GM18519 (cell line): ENCODE measurements around the gene SYT11.

Source experiments
- ATAC-seq: cut with Tn5 transposase; IDR thresholded peaks from one replicate; pipeline ENCODE4 v1.9.1; 2021; ENCODE audit warnings: mild to moderate bottlenecking, moderate library complexity; ENCODE audit not compliant: unreplicated experiment, low FRiP score

The SYT11 gene

DNA sequence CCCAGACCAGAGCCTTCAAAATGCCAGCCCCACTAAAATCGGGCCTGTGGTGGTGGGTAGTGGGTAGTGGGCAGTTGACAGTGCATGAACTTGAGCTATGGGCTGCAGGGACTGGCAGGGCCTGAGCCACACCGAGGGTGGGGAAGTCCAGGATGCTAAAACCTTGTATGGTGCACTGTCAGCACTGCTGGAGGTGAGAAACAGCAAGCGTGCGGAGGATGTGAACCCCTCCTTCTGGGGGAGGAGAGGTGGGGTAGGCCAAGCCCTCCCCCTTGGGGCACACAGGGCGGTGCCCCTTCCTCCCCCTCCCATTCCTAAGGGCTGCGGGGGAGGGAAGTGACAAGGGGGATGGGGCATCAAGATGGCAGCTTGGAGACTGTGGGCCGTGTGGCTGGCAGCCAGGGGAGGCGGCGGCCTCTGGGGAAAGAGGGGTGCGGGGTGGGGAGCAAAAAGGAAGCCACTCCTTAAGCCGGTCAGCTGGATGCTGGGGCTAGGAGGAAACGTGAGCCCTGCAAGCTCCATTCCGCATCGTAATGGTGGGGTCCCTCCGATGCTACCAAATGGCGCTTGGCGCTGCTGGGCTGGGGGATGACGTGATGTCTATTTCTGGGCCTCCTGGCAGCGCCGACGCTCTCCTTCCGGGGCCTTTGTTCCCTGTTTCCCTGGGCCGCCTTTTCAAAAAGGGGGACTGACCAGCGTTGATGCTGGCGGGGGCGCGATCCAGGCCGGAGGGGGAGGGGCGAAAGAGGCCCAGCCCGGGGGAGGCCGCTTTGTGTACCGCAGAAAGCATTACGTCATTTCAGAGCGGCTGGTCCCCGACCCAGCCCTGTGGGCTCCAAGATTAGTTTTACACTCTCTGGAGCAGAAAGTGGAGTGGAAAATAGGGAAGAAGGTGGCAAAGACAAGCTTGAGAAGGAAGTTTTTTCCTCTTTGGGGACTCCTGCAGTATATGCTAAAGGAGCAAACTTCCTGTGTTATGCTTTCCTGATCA is 809 bp downstream of the SYT11 start:
- ATAC-seq = no peak

DNA sequence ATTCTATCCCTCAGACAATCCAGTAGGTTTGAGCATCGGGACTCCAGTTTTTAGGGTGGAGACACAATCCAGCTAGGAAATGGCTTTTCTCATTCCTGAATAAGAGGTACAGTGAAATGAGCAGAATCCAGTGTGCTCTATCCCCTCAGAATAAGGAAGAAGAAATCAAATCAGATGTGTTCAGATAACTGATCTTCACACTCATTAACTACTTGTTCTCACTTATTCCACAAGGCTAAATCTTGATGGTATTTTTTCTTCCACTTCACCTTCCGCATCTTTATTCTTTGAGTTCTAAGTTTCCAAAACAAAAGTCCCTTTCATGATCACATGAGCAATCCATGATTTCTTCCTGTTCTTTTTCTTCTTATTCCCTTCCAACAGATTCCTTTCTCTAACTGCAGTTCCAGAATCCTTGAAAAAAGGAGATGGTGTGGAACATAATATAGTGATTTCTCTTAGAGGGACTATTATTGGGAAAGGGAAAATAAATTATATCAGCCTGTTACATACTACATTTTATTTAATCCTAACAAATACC is 1.7 kb downstream of the SYT11 start:
- no peak for ATAC-seq

DNA sequence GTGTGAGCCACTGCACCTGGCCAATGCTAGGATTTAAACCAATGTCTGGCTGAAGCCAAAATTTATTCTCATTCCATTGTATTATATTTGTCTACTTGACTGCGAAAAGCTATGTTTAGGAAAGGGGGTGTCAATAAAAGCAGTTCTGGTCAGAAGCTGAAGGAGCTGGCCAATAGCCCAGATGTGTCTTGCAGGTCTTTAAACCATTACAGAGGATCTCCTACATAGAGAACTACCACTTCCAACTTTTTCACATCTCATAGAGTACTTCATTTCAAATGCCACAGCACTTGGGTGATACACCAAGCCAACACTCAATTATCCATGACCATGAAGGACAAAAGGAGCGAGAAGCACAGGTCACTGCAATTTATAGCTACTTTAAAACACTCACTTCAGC is 2.5 kb downstream of the SYT11 start:
- no peak for ATAC-seq

DNA sequence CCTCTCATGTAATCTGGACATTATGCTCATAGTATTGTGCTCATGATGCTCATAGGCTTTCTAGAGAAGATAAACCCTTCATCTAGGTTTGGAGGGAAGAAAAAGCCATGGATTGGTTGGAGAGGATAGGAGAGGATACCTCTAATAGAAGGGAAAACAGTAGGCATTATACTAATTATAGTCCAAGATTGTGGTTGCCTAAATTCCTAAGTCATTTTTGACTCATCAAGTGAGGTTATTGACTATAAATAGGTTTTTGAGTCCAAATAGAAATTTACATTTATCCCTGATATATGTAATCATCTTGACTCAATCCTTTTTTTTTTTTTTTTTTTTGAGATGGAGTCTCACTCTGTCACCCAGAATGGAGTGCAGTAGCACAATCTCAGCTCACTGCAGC is 5.0 kb downstream of the SYT11 start:
- ATAC-seq = no peak

DNA sequence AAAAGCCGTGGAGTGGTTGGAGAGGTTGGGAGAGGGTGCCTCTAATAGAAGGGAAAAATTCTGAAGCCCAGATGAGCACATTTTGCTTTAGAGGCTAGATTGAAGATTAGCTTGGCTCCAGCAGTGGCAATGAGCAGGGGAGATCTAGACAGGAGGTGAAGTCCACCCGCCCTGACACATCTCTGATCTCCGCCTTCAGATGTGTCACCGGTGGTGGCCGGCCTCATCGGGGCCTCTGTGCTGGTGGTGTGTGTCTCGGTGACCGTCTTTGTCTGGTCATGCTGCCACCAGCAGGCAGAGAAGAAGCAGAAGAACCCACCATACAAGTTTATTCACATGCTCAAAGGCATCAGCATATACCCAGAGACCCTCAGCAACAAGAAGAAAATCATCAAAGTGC is 8.4 kb downstream of the SYT11 start:
- no peak for ATAC-seq

DNA sequence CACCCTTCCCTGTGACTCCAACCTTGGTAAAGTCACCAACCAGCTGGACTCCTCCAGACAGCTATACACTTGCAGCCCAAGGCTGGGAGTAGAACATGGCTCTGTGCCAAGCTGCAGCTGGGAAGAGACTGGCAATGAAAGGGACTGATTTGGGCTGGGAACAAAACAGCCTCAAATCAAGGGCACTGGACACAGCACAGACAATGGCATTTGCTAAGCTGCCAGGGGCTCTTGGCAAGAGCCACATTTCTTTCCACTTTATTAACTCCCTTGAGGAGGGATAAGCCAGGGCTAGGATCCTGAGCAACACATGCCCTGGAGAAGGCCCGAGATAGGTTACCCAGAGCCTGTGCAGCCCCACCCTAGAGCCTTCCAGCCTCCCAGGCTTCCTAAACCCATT is 12.0 kb downstream of the SYT11 start:
- ATAC-seq = no peak

DNA sequence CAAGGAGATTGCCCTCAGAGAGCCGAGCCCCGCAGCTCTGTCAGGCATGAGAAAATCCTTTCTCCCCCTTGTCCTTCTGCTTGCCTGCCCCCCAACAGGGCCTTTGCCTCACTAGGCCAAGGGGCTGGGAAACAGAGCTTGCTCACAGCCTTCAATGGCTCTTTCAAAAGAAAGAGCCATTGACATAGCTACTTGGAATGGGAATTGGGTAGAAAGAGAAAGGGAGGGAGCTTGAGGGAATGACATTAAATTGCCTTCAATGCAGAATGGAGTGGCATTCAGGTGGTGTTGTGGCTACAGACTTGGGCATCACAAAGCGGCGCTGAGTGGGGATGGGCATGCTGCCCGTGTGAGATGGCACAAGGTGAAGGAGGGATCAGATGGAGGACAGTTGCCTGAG is 13.2 kb downstream of the SYT11 start:
- ATAC-seq = no peak

DNA sequence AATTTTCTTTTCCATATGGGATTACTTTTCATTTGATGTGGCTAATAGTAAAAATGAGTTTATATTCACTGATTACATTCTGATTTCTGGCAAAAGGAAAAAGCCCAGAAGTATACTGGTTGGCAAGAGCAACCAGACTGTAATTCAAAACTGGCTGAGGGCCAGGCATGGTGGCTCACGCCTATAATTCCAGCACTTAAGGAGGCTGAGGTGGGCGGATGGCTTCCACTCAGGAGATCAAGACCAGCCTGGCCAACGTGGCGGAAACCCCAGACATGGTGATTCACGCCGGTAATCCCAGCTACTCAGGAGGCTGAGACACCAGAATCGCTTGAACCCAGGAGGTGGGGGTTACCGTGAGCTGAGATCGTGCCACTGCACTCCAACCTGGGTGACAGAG is 14.5 kb downstream of the SYT11 start:
- no peak for ATAC-seq

DNA sequence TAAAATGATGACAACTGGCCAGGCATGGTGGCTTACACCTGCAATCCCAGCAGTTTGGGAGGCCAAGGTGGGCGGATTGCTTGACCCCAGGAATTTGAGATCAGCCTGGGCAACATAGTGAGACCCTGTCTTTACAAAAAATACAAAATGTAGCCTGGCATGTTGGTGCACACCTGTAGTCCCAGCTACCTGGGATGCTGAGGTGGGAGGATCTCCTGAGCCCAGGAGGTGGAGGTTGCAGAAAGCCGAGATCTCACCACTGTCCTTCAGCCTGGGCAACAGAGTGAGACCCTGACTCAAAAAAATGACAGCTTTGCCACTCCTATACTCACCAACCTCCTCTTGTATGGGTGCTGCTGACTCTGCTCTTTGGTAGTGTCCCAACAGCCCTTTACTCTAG is 18.6 kb downstream of the SYT11 start:
- no peak for ATAC-seq

DNA sequence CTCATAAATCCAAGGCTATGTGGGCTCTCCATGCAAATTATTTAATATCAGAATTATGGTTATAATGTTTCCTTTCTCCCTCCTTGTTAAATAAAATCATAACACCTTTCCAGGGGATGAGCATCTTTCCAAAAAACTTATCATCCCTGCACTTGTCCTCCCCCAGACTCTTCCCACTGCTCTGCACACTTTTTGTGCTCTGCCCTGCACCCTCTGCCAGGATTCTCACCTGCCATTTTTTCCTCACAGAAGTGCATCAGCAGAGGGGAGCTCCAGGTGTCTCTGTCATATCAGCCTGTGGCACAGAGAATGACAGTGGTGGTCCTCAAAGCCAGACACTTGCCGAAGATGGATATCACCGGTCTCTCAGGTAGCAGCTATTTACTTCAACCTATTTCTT is 20.9 kb downstream of the SYT11 start:
- ATAC-seq = no peak

DNA sequence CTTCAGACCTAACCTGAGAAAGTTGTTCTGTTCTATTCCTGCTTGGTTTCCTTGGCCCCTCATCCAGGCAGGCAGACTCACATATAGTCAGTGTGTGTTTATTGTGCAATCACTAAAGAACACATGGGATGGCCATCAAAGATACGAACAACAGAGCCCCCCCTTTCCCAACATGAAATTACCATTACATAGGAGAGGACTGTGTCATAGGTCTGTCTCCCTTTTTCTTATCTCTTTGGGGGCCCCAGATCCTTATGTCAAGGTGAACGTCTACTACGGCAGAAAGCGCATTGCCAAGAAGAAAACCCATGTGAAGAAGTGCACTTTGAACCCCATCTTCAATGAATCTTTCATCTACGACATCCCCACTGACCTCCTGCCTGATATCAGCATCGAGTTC is 21.6 kb downstream of the SYT11 start:
- ATAC-seq = no peak

DNA sequence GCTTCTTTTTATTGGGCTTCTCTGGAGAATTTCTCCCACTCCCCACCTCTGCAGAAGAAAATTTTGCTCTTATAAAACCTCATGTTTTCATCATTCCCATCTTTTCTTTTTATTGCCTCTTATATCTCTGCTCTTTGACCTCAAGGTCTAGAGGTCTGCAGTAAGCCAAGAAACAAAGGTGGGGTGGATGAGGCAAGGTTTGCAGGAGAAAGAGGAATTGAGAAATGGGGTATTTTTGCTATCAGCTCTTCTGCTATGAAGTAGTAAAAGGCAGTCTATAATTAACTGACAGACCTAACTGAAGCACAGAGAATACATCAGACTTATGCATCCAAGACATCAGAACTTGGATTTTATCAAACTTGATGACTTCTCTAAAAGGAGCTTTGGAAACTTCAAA is 22.9 kb downstream of the SYT11 start:
- ATAC-seq = no peak

DNA sequence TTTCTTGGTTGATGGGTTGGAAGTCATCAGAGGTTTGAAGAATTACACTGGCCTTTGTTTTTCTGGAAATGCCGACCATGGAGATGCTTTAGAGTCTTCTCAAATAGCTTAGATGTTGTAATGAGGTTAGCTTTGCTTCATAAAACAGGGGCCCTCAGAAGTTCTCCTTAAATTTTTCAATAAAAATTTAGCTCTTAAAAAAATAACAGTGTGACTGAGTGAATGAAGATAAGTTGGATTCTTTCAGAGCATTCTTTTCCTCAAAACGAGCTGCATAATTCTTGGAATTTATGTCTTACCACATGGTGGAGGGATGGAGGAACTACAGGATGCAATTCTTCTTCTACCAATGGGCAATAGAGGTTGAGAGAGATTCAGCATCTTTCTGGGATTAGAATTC is 23.4 kb downstream of the SYT11 start:
- no peak for ATAC-seq

DNA sequence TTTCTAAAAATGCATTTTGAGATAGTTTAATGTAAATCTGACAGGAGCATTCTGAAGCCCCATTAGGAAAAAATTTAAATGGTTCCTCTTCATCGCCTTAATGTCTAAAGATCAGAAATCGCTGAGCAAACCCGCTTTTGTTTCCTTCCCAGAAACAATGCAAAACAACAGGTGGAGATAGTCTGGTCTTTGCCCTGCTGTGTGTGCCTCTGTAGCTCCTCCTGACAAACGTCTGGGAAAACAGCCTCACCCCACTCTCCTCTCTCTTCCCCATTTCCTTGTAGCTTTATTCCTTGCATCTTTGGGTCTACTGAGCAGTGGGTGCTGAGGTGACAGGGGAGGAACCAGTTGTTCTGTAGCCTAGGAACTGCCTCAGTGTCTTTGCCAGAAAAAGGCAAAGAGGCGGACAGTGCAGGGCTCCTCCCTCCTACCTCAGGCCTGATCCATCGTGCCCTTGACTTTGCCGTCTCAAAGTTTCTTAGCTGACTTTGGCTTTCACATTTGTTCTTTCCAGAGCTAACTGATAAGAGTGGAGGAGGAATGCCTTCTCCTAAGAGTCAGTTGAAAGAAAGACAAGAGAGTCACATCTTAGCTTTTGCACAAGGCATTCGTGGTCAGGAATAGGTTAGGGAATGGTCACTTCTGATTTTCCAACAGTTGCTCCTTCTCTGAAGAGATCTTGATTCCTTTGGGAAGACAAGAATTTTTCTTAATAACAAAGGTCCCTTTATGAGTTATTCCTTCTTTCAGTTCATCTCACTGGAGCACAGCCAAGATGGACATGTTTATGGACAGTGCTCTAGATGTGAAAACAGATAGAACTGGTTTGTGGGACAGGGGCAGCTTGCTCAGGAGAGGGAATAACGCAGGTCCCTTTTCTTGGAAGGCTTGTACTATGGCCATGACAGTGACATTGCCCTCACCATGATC is 24.9 kb downstream of the SYT11 start:
- ATAC-seq = no peak

DNA sequence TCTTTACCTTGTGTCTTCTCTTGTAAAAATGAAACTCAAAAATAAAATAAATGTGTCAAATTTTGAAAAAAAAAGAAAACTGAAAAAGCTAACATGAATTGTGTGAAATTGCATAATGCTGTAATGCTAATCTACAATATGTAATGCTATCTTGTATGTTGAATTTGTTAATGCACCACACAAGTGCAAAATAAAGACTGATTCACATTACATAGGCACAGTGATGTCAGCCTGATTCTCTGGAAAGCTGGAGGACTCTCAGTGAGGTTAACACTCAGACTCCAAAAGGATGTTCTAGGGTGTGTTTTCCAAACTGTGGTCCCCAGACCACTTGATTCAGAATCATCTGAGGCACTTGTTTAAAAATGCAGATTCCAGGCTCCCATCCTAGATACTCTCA is 25.6 kb downstream of the SYT11 start:
- no peak for ATAC-seq

DNA sequence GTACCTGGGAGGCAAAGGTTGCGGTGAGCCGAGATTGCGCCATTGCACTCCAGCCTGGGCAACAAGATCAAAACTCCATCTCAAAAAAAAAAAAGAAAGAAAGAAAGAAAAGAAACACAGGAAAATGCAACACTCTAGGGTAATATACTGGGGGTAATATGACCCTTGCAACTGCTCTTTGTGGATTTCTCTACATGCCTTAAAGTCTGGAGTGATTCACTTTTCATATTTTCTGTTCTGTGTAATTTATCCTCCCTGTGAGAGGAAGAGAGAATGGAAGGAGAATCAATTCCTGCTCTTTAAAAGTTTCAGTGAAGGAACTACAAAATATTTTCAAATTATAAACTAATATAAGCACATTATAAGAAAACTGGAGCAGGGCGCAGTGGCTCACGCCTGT is 29.1 kb downstream of the SYT11 start:
- ATAC-seq = no peak

DNA sequence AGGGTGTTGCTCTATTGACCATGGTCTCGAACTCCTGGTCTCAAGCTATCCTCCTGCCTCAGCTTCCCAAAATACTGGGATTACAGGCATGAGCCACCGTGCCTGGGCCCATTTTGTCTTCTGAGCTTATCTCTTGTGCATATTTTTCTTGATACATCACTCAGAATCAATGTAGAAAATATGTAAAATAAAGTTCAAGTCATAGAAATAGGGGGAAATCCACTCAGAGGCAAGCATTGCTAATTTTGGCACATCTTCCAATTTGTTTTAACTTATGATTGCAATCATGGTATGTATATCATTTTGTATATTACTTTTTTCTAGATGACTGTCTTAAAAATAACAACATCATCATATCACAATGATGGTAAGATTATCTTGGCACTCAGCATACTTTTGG is 30.2 kb downstream of the SYT11 start:
- no peak for ATAC-seq

DNA sequence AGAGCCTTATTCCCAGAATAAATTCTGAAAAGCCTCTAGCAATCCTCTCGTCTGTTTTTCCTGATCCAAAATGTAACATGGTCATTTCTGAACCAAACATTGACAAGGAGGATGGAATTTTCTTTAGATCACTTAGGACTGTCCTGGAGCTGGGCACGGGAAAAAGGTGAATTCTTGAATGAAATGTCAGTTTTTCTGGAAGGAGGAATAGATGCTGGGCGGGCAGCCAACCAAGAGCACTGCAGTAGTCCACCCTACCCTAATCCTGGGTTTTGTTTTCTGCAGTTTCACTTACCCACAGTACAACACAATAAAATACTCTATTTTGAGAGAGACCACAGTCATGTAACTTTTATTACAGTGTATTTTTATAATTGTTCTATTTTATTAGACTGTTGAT is 30.9 kb downstream of the SYT11 start:
- no peak for ATAC-seq

DNA sequence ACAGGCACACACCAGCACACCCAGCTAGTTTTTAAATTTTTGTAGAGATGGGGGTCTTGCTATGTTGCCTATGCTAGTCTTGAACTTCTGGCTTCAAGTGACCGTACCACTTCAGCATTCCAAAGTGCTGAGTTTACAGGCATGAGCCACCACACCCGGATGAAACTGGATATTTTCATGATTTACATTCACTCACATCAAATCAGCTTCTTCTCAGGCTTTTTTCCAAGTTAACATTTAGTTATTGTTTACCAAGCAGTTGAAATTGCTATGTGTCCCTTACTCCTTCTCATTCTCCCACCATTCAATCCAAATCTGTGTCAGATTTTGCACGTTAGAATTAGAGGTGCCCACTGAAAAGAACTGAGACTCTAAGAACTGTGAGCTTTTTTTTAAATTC is 33.4 kb downstream of the SYT11 start:
- no peak for ATAC-seq

DNA sequence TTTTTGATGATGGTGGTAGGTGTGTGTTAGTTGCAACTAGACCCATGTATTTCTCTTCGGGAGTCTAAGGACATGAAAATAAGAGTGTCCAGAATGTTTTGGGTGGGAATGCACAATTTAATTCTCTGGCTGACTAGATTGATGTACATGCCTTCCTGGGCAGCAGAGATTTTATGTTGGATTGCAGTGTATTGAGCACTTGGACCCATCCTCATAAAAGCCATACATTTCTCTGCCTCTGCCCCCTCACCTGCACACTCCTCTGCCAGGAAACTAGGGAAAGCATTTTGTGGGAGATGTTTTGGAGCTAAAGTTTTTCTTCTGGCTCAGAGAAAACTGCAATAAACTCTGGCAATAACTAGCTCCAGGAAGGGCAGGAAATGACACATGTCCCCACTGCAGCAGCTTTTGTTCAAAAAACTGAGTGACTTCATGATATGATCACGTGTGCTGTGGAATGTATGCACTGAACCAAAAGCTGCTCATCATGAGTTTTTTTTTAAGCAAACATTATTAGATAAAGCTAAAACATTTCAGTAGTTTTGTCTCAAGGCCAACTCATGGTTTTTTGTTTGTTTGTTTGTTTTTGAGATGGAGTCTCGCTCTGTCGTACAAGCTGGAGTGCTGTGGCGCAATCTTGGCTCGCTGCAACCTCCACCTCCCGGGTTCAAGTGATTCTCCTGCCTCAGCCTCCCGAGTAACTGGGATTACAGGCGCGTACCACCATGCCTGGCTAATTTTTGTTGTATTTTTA is 34.2 kb downstream of the SYT11 start:
- no peak for ATAC-seq
